ENCODE data around the gene DLG4.
"Not testable (repeated sequence)": the region's sequence is repeated elsewhere in the genome, so short reads cannot be mapped to it uniquely, and the experiment has no call there.

DLG4 gene

DNA sequence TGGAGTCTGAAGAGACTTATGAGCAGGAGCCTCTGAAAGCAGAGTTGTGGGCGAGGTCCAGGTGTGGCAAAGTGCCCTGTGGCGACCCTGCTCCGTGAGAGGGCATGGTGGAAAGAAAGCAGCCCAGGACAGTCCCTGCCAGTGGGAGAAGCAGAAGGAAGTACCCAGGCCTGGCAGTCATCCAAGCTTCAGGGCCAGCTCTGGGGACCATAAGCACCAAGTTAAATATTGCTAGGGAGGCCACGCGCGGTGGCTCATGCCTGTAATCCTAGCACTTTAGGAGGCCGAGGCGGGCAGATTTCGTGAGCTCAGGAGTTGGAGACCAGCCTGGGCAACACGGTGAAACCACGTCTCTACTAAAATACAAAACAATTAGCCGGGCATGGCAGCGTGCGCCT, 35.5 kb downstream of the DLG4 start:
- CTCF ChIA-PET: no interaction called here
- no peak overlapping the region for H3K27ac ChIP-seq
- TF ChIP-seq, protein P1, sequence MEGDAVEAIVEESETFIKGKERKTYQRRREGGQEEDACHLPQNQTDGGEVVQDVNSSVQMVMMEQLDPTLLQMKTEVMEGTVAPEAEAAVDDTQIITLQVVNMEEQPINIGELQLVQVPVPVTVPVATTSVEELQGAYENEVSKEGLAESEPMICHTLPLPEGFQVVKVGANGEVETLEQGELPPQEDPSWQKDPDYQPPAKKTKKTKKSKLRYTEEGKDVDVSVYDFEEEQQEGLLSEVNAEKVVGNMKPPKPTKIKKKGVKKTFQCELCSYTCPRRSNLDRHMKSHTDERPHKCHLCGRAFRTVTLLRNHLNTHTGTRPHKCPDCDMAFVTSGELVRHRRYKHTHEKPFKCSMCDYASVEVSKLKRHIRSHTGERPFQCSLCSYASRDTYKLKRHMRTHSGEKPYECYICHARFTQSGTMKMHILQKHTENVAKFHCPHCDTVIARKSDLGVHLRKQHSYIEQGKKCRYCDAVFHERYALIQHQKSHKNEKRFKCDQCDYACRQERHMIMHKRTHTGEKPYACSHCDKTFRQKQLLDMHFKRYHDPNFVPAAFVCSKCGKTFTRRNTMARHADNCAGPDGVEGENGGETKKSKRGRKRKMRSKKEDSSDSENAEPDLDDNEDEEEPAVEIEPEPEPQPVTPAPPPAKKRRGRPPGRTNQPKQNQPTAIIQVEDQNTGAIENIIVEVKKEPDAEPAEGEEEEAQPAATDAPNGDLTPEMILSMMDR (conservative IDR thresholded peaks at IDR 0.05; ENCODE audit: low read depth): no peak
- POLR2A ChIA-PET (ENCODE audit: low non-redundant PET): no interaction called here
- no peak for DNase-seq (ENCODE audit: low spot score)

DNA sequence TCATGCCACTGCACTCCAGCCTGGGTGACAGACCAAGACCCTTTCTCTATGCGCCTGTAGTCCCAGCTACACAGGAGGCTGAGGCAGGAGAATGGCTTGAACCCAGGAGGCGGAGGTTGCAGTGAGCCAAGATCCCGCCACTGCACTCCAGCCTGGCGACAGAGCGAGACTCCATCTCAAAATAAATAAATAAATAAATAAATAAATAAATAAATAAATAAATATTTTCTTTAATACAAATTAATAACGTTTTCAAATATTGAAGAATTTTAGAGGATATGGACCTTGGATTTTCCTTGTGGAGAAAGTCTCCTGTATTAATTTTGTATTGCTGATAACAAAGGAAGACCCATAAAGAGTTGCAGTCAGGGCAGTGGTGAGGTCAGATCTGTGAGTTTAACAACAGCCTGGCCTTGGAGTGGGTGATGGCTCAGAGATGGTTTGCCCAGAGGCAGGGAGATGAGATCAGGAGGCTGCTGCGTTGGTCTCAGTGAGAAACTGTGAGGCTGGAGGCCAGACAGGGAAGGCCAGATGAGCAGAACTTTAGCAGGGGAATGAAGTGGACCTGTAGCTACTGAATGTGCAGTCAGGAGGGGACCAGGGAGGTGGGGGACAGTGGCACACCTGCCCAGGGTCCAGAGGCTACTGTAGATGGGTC, 36.1 kb downstream of the DLG4 start:
- ChIA-PET POLR2A (ENCODE audit: low non-redundant PET) (no interaction called here), CTCF (no interaction called here)
- TF ChIP-seq, protein P1 (conservative IDR thresholded peaks at IDR 0.05; ENCODE audit: low read depth): no peak
- no peak overlapping the region for H3K27ac ChIP-seq
- DNase-seq (ENCODE audit: low spot score): no peak

DNA sequence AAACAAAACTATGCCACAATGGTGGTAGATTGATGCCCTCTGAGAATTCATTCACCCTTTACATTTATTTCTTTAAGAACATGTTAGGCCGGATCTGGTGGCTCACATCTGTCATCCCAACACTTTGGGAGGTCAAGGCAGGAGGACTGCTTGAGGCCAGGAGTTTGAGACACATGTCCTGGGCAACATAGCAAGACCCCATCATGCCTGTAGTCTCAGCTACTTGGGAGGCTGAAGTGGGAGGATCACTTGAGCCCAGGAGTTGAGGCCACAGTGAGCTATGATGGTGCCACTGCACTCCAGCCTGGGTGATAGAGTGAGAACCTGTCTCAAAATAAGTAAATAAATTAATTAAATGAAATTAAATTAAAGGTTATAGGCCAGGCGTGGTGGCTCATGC, 37.5 kb downstream of the DLG4 start:
- DNase-seq (ENCODE audit: low spot score); POLR2A ChIA-PET (ENCODE audit: low non-redundant PET); H3K27ac ChIP-seq: not testable (repeated sequence)
- CTCF ChIA-PET: interaction anchor here (0.6 kb wide), 1 partner anchor 141 kb away, joined by 3 read pairs; no protein-coding TSS in a partner anchor

DNA sequence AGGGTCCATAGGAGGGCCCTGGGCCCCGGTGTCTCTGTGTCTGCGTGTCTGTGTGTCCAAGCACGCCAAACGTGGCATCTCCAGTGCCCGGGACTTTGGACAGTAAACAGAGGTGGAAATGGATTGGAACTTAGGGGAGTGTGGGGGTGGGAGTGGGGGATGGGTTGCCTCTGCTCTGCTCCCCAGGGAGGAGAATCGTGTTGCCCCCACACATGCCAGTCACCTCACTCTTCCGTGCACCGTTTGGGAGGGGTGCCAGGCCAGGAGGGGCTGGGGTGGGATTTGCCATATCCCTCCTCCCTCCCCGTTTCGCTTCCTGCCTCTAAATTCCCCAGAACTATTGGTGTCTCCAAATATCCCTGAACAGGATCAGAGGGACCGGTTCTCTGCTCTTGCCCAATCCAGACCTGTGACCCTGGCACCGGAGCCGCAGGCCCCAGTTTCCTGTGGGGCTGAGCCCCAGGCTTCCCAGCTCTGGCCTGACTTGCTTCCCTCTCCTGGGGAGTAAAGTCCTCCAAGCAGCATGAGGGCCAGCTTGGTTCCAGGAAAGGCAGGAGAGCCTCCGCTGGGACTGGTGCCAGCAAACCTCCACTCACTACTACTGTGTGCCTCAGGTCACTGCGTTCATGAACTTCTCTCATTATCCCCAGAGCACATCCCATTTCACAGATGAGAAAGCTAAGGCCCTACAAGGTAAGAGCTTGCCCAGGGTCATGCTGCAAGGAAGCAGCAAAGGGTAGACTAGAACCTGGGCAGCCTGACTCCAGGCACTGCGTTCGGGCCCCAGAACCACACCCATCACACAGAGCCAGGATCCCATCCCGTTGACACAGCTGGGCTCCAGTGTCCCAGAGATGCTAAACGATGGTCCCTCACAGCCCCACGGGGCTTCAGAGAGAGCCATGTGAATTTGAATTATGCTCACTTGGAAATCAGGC, 40.0 kb downstream of the DLG4 start, which contains the start of gene ASGR1:
Gene ASGR1, minus strand, starts transcription at position 54 of the 938 bp plus-strand sequence. CDS start 807 bp downstream, outside the sequence.
- TF ChIP-seq, protein P1 (conservative IDR thresholded peaks at IDR 0.05; ENCODE audit: low read depth): no peak
- no peak for DNase-seq (ENCODE audit: low spot score)
- ChIA-PET CTCF (no interaction called here), POLR2A (ENCODE audit: low non-redundant PET) (no interaction called here)
- no peak within 1 kb of the TSS for H3K27ac ChIP-seq

DNA sequence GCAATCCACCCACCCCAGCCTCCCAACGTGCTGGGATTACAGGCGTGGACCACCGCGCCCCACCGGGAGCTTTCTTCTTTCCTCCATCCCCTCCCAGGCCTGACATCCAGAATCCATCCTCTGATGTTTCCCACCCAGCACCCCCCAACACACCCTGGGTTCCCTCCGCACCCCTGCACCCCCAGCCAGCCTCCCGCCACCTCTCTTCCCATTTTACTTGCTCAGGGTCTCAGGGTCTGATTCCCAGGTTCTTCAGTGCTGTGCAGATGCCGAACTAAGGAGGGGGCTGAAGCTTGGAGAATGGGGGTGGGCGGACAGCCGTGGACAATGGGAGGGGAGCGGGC, 40.7 kb downstream of the DLG4 start:
- TF ChIP-seq, protein P1 (conservative IDR thresholded peaks at IDR 0.05; ENCODE audit: low read depth): no peak
- POLR2A ChIA-PET (ENCODE audit: low non-redundant PET): interaction anchor here (0.7 kb wide), 1 partner anchor 1013 kb away, joined by 3 read pairs; no protein-coding TSS in a partner anchor
- H3K27ac ChIP-seq: no peak overlapping the region
- no peak for DNase-seq (ENCODE audit: low spot score)
- CTCF ChIA-PET: interaction anchor here (0.6 to 2.2 kb wide), 4 partner anchors 14 to 214 kb away, joined by 3 to 16 read pairs (median 5); no protein-coding TSS in a partner anchor

DNA sequence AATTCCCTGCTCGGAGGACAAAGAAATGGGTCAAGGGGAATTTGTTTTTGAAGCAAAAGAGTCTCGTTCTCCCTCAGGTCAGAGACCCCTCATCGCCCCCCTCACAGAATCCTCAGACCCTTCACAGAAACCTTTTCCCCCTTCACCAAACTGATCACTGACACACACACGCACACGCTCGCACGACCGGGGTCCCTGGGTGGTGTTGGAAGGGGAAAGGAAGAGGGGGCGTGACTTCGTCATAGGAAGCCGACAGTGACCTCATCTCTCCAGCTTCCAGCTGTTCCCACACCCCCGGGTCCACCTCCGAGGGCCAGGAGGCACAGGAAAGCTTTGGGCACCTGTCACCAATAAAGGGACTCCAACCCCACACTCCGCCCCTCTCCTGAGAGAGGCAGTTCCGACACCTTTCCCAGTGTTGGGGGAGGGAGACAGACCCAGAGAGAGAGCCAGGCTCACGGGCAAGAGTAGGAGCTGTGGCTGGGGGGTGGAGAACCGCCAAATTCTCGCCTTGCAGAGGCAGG, 41.6 kb downstream of the DLG4 start:
- CTCF ChIA-PET: interaction anchor here (0.7 to 2.2 kb wide), 17 partner anchors 10 to 213 kb away, joined by 3 to 16 read pairs (median 3); partner anchors contain the start of gene SLC16A13
- TF ChIP-seq, protein P1 (conservative IDR thresholded peaks at IDR 0.05; ENCODE audit: low read depth): no peak
- DNase-seq (ENCODE audit: low spot score): no peak
- POLR2A ChIA-PET (ENCODE audit: low non-redundant PET): no interaction called here
- H3K27ac ChIP-seq: no peak overlapping the region

All from RWPE1 (cell line).